ENCODE data around the gene RNF208. TPM values are rescaled to one million over a fixed set of nuclear protein-coding genes. Genes with fewer than 3 reads are reported as not detected.

The RNF208 gene
- total and polyA plus RNA-seq, 2 of the 4 experiments (the other 2 are of a cell fraction) = 1.2 TPM; not detected in 1

DNA sequence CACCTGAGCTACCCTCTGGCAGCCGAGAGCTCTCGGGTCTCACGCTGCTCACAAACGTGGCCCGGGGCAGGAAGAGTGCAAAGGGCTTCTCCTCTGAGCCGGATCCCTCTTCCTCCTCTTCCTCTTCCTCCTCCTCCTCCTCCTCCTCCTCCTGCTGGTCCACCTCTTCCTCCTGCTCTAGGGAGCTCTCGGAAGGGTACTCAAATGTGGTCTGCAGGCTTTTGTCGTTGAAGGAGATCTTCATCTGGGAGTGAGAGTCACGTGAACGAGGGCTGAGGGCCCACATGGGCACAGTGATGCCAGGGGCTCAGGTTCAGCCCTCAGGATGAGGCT, 29.6 kb downstream of the RNF208 start:
- Histone ChIP-seq H3K27ac (ENCODE audit: insufficient read depth, low read length) (no peak overlapping the region), H4K20me1 (ENCODE audit: insufficient read depth, low read length) (peaks cover 31% of the 10 kb centered on the region), H2BK15ac (ENCODE audit: low read depth, low read length) (no peak overlapping the region), H2BK5ac (ENCODE audit: low read depth, low read length, poor library complexity, severe bottlenecking) (no peak overlapping the region), H3K36me3 (ENCODE audit: control insufficient read depth, insufficient read depth, low read length) (peaks cover 26% of the 10 kb centered on the region), H4K5ac (ENCODE audit: low read depth, low read length) (no peak overlapping the region), H3K27me3 (ENCODE audit: control insufficient read depth, insufficient read depth, low read length) (no peaks in the 10 kb centered on the region), H4K8ac (ENCODE audit: low read depth in 2 of 2, low read length in 2 of 2) (no peak overlapping the region), H3K23ac (ENCODE audit: low read depth, low read length) (no peak overlapping the region), H3K9me1 (ENCODE audit: insufficient read depth, low read length) (no peaks in the 10 kb centered on the region), H2AK5ac (ENCODE audit: low read depth, low read length) (no peak overlapping the region), H2AK9ac (replicated peaks; ENCODE audit: low read depth, low read length, poor library complexity) (peak overlapping the region; percentile 72), H2AFZ (replicated peaks; ENCODE audit: low read length, poor library complexity) (no peak overlapping the region), H3K14ac (replicated peaks; ENCODE audit: low read depth, low read length) (no peak overlapping the region), H2BK120ac (ENCODE audit: low read depth, low read length) (no peak overlapping the region), H3K4me2 (ENCODE audit: low read depth, low read length) (no peak overlapping the region), H4K91ac (ENCODE audit: insufficient read depth, low read depth, low read length) (no peak overlapping the region), H3K56ac (ENCODE audit: extremely low read depth, insufficient read depth, low read length) (no peak overlapping the region), H3K9me3 (ENCODE audit: control insufficient read depth, insufficient read depth, low read length) (no peaks in the 10 kb centered on the region), H3K4me1 (ENCODE audit: control insufficient read depth, insufficient read depth, low read length) (peaks cover 11% of the 10 kb centered on the region), H3K9ac (ENCODE audit: low read depth, low read length) (no peak overlapping the region), H3K4ac (ENCODE audit: low read depth, low read length) (no peak overlapping the region), H3K4me3 (ENCODE audit: insufficient read depth, low read depth, low read length) (no peak overlapping the region), H2BK20ac (ENCODE audit: low read depth, low read length) (no peak overlapping the region), H3K18ac (ENCODE audit: low read depth, low read length) (no peak overlapping the region), H3K79me1 (ENCODE audit: low read depth in 1 of 2, low read length in 2 of 2) (peaks cover 5 to 72% of the 10 kb centered on the region in 2 experiments)
- ATAC-seq (ENCODE audit: low read depth) (no peak), DNase-seq (no peak)
- TF ChIP-seq NFE2L2 (IDR thresholded peaks at IDR 0.05; ENCODE audit: low read depth, low read length) = no peak
- TF ChIP-seq RAD21 (IDR thresholded peaks at IDR 0.05; ENCODE audit: low read length) = no peak
- no peak for TF ChIP-seq MAFK (IDR thresholded peaks at IDR 0.05; ENCODE audit: low read depth, low read length)
- TF ChIP-seq, protein P1, sequence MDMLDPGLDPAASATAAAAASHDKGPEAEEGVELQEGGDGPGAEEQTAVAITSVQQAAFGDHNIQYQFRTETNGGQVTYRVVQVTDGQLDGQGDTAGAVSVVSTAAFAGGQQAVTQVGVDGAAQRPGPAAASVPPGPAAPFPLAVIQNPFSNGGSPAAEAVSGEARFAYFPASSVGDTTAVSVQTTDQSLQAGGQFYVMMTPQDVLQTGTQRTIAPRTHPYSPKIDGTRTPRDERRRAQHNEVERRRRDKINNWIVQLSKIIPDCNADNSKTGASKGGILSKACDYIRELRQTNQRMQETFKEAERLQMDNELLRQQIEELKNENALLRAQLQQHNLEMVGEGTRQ (IDR thresholded peaks at IDR 0.05; ENCODE audit: low read depth, low read length) = no peak
- no peak for TF ChIP-seq CHD1 (IDR thresholded peaks at IDR 0.05; ENCODE audit: low read depth, low read length)
- no peak for TF ChIP-seq FOS (IDR thresholded peaks at IDR 0.05; ENCODE audit: low read depth, low read length)
- TF ChIP-seq RCOR1 (IDR thresholded peaks at IDR 0.05; ENCODE audit: insufficient replicate concordance, low read length) = no peak
- no peak for TF ChIP-seq CEBPB (IDR thresholded peaks at IDR 0.05; ENCODE audit: low read depth, low read length)
- TF ChIP-seq RFX5 (IDR thresholded peaks at IDR 0.05; ENCODE audit: low read depth, low read length) = no peak
- TF ChIP-seq, protein P2, sequence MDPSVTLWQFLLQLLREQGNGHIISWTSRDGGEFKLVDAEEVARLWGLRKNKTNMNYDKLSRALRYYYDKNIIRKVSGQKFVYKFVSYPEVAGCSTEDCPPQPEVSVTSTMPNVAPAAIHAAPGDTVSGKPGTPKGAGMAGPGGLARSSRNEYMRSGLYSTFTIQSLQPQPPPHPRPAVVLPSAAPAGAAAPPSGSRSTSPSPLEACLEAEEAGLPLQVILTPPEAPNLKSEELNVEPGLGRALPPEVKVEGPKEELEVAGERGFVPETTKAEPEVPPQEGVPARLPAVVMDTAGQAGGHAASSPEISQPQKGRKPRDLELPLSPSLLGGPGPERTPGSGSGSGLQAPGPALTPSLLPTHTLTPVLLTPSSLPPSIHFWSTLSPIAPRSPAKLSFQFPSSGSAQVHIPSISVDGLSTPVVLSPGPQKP (IDR thresholded peaks at IDR 0.05; ENCODE audit: borderline replicate concordance, low read depth, low read length) = no peak
- no peak for TF ChIP-seq POLR2A (IDR thresholded peaks at IDR 0.05; ENCODE audit: low read depth, low read length)
- BruUV-seq (replicated peaks) = no TSS peak
- in situ Hi-C loops (cut with MboI; ENCODE audit: low sequenced_read_pairs) (no loop called here), dilution Hi-C loops (cut with HindIII; ENCODE audit: low sequenced_read_pairs, unreplicated experiment) (no loop called here), intact Hi-C loops (cut with micrococcal nuclease) (no loop called here)
- CTCF ChIA-PET = no interaction called here
- WGBS, 2 experiments (ENCODE audit: extremely low coverage in 2 of 2, insufficient read length in 1 of 2) = 100% methylated on average over 3 of the region's 10 CpGs; no CpG with 5 or more reads in 1 of the 2 experiments
- POLR2A ChIA-PET (ENCODE audit: unreplicated experiment) = no interaction called here
